MCF 10A (cell line): ENCODE results near the gene UBE2J1. TPM values are rescaled to one million over a fixed set of nuclear protein-coding genes. Genes with fewer than 3 reads are reported as not detected.

Experiments
- BruUV-seq: library from RNA; stranded (reverse); fragments of 400-500 nt; replicated peaks from 2 replicates; lab custom pipeline; 2021; lab: Mats Ljungman, UMichigan
- CTCF ChIA-PET: fragments of 300-600 bp; sonication (Branson Sonifier 250); formaldehyde crosslinking; extraction: SDS; loops from one replicate; lab custom pipeline; 2021; ENCODE audit warnings: antibody characterized with exemption, inconsistent platforms; lab: Yijun Ruan, JAX
- POLR2A ChIA-PET: fragments of 300-600, 350-650 bp; sonication (Branson Sonifier 250); formaldehyde crosslinking; extraction: SDS; loops from one replicate; lab custom pipeline; 2020; ENCODE audit warnings: antibody characterized with exemption, inconsistent platforms; lab: Yijun Ruan, JAX
- DNase-seq: peaks from one replicate; pipeline ENCODE4 v3.0.0-alpha.2; 2018; ENCODE audit not compliant: unreplicated experiment
- H3K27ac Mint-ChIP-seq: one replicate; pipeline ENCODE4 v1.8.0; 2022; ENCODE audit warnings: mild to moderate bottlenecking, low read depth, mixed read lengths; ENCODE audit not compliant: unreplicated experiment
- H3K27me3 Mint-ChIP-seq: one replicate; pipeline ENCODE4 v1.8.0; 2022; ENCODE audit warnings: mixed read lengths; ENCODE audit not compliant: insufficient read depth, unreplicated experiment
- H3K36me3 Mint-ChIP-seq: one replicate; pipeline ENCODE4 v1.8.0; 2022; ENCODE audit warnings: mild to moderate bottlenecking, moderate library complexity, mixed read lengths; ENCODE audit not compliant: insufficient read depth, unreplicated experiment
- H3K4me1 Mint-ChIP-seq: one replicate; pipeline ENCODE4 v1.8.0; 2022; ENCODE audit warnings: mixed read lengths; ENCODE audit not compliant: insufficient read depth, unreplicated experiment
- H3K4me3 Mint-ChIP-seq: one replicate; pipeline ENCODE4 v1.8.0; 2022; ENCODE audit warnings: mild to moderate bottlenecking, moderate library complexity, mixed read lengths; ENCODE audit not compliant: unreplicated experiment
- H3K9me3 Mint-ChIP-seq: one replicate; pipeline ENCODE4 v1.8.0; 2022; ENCODE audit warnings: mixed read lengths; ENCODE audit not compliant: unreplicated experiment
- CTCF ChIP-seq: fragments of 200-600 bp; IDR thresholded peaks from one replicate; pipeline ENCODE4 v1.8.0; 2022; ENCODE audit warnings: antibody characterized with exemption, mild to moderate bottlenecking; ENCODE audit not compliant: unreplicated experiment
- intact Hi-C: fragments of 100-400 bp; cut with micrococcal nuclease; formaldehyde crosslinking; loops from 2 replicates; pipeline ENCODE4 v1.14.1; 2022
- total RNA-seq: library from RNA; stranded (reverse); gene quantifications from 2 replicates; pipeline ENCODE4 v1.2.3, GENCODE V29; 2022

UBE2J1 gene
- total RNA-seq, 1 experiment from 2014 or later = 39.0 TPM

- Mint-ChIP-seq H3K27ac (no peak overlapping the region), H3K4me1 (no peaks in the 10 kb centered on the region)
Measured at GRCh38 chr6:89328976-89329375, 23.5 kb downstream of the UBE2J1 start.

GRCh38 chr6:89324304-89324703, 28.2 kb downstream of the UBE2J1 start:
- ChIA-PET CTCF (interaction anchor here (0.6 kb wide), 1 partner anchor 324 kb away, joined by 3 read pairs; no protein-coding TSS in a partner anchor), POLR2A (interaction anchor here (0.6 kb wide), 1 partner anchor 487 kb away, joined by 3 read pairs; no protein-coding TSS in a partner anchor)
- DNase-seq = no peak
- peaks cover 24% of the 10 kb centered on the region for H3K36me3 Mint-ChIP-seq
- H3K4me1 Mint-ChIP-seq = no peaks in the 10 kb centered on the region
- H3K9me3 Mint-ChIP-seq = no peaks in the 10 kb centered on the region
- intact Hi-C loops = no loop called here
- H3K27ac Mint-ChIP-seq = no peak overlapping the region
- no peaks in the 10 kb centered on the region for H3K27me3 Mint-ChIP-seq
- H3K4me3 Mint-ChIP-seq = no peak overlapping the region
- no TSS peak for BruUV-seq
- TF ChIP-seq CTCF = no peak

More at GRCh38 chr6:89328976-89329375, 23.5 kb downstream of the UBE2J1 start:
- Mint-ChIP-seq H3K36me3 (peaks cover 44% of the 10 kb centered on the region), H3K4me3 (no peak overlapping the region), H3K9me3 (no peaks in the 10 kb centered on the region), H3K27me3 (no peaks in the 10 kb centered on the region)
- no TSS peak for BruUV-seq
- ChIA-PET POLR2A (interaction anchor here (0.7 to 1.1 kb wide), 2 partner anchors 9 to 24 kb away, joined by 3 to 4 read pairs; partner anchors contain the start of gene UBE2J1), CTCF (interaction anchor here (0.5 kb wide), 1 partner anchor 315 kb away, joined by 3 read pairs; no protein-coding TSS in a partner anchor)
- no peak for DNase-seq
- no peak for TF ChIP-seq CTCF
- intact Hi-C loops = no loop called here

- H3K4me3 Mint-ChIP-seq = no peak overlapping the region
- no peak for DNase-seq
- H3K27ac Mint-ChIP-seq = no peak overlapping the region
- H3K4me1 Mint-ChIP-seq = no peaks in the 10 kb centered on the region
- POLR2A ChIA-PET = interaction anchor here (0.7 kb wide), 1 partner anchor 1734 kb away, joined by 3 read pairs; no protein-coding TSS in a partner anchor
- BruUV-seq = no TSS peak
- H3K9me3 Mint-ChIP-seq = no peaks in the 10 kb centered on the region
- peaks cover 16% of the 10 kb centered on the region for H3K36me3 Mint-ChIP-seq
- no peaks in the 10 kb centered on the region for H3K27me3 Mint-ChIP-seq
- TF ChIP-seq CTCF = no peak
- CTCF ChIA-PET = interaction anchor here (0.6 to 0.7 kb wide), 2 partner anchors 25 to 206 kb away, joined by 3 read pairs; partner anchors contain the start of gene SRSF12
- intact Hi-C loops = no loop called here
Measured at GRCh38 chr6:89323511-89323971, 29.0 kb downstream of the UBE2J1 start.

GRCh38 chr6:89321131-89321970, 31.2 kb downstream of the UBE2J1 start:
- H3K36me3 Mint-ChIP-seq = no peaks in the 10 kb centered on the region
- no peak overlapping the region for H3K27ac Mint-ChIP-seq
- DNase-seq = no peak
- ChIA-PET CTCF (interaction anchor here (0.6 to 1.0 kb wide), 3 partner anchors 15 to 721 kb away, joined by 3 to 5 read pairs (median 3); no protein-coding TSS in a partner anchor), POLR2A (no interaction called here)
- BruUV-seq = no TSS peak
- TF ChIP-seq CTCF = no peak
- no peaks in the 10 kb centered on the region for H3K4me1 Mint-ChIP-seq
- H3K4me3 Mint-ChIP-seq = no peak overlapping the region
- no peaks in the 10 kb centered on the region for H3K27me3 Mint-ChIP-seq
- H3K9me3 Mint-ChIP-seq = no peaks in the 10 kb centered on the region
- intact Hi-C loops = no loop called here
